ENCODE measurements around the gene IGSF8.

GRCh38 chr1:160046494-160047110 lies 51.8 kb downstream of the IGSF8 start:
- TF ChIP-seq CTCF (conservative IDR thresholded peaks at IDR 0.05) (peak; percentile 78), ZFX (IDR thresholded peaks at IDR 0.05) (no peak)

Data from C4-2B (cell line).